Limb (tissue), 2 donors: ENCODE measurements around the gene RAD51B.

Experiments
- DNase-seq, 2 donors: peaks; one replicate each; pipeline ENCODE4 v3.0.0-alpha.2; 2016; ENCODE audit errors: extremely low spot score in 2 of 2

Gene RAD51B

DNA sequence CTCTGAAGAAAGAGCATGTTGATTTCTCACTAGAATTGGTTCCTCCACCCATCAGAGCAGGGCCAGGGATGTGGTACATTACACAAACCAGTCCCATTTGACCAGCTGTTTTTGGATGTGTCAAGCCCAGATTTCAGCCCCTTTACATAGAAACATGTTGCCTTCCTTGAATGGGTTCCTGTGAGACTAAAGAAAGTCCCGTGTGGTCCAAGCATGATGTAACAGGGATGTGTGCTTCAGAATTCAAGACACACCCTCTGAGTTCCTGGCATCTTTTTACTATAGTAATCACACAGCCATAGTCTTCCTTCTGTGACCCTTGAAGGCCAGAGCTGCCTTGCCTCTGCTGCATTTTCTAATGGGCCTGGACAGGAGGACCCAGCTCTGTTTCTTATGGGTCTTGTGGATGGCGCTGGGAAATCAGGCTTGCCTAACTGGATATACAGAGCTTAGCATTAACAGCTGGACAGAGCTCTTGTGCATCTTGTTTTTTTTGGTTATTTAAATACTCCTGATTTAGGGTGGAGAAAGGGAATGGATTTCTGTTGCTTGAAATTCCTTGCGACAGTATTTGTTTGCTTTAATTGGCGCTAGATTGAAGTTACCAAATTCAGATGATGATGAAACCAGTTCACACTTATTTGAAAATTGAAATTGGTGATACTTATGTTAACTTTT lies 632.3 kb downstream of the RAD51B start:
- peak in 1 of 2 donors; percentile 36 for DNase-seq

DNA sequence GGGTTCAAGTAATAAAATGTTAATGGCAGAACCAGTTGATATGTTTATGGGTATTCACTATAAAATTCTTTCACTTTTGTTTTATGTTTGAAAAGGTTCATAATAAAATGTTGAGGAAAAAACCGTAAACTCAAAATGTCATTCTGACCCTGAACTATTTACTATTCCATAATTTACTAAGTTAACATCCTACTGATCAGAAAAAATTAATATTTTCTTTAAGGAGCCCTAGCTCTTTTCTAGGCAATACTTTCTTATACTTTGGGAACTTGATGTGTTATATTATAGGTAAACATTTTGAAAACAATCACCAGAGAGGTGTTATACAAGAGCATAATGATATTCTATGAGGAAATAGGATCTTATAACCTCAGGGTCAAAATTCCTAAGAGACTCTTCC lies 638.7 kb downstream of the RAD51B start:
- no peak for DNase-seq

DNA sequence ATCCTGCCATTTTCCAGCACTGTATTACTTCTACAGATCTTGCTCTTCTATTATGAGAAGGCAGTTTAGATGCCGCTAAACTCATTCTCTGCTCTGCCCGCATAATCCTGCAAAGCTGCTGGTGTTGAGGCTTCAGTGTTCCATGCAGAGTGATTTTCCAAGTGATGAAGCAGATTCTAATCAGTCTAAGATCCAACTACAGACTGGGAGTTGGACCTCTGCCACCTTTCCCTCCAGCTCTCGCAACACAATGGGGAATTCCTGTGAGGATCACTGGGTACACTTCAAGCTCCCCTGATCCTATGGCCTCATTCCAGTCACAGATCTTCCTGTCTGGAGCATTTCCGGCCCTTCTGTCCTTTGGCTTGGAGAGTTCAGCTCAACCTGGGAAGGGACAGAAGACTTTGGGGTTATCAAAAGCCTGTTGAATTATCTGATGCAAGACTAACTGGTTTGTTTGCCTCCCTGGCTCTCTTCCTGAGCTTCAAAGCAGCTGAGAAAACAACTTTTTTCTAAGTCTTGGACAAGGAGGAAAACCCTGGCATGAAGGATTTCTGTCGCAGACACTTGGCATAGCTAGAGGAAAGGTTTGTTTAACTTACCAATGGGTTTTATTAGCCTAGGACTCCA lies 639.4 kb downstream of the RAD51B start:
- peak; percentile 32 to 46 for DNase-seq

DNA sequence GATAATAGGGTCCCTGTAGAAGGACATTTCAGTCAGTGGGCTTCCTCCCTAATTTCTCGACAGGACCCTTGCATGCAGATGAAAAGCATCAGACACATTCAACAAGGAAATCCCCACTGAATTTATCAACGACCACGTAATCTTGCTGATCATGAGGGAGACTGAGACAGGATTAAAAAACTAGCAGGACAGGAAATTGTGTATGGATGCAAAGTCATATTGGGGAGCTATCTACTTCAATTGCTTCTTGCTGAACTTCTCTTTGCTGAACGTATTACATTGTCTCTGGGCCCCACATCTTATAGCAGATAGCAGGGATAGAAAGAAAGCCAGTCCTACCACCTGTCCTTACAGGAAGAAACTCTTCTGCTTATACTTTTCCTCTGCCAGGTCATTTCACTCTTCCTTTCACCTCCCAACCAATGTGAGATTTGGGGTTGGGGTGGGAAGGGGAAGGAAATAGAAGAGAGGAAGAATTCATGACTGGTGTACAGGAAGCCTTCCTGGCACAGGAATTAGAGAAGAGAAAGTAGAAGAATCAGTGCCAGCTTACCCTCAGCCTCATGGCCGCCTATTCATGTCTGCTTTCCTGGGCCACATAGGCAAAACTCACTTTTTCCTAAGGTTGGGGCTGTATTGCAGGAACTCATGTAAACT lies 640.0 kb downstream of the RAD51B start:
- no peak for DNase-seq

DNA sequence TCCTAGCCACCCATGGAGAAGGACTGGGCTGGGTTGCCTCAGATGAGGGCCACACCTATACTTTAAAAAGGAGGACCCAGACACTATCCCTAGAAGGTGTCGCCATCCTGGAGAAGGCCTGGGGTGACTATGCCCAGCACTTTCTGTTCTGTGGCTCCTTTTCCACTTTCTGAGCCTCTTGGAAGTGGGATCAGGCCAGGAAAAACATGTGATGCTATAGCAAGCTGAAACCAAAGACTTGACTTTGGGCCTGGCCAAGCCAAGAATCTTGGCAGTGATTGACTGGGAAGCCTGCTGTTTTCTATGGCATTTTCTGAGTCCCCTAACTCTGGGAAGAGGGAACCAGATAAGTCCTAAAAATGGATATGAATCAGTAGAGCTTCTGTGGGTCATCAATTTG lies 641.0 kb downstream of the RAD51B start:
- peak in 1 of 2 donors; percentile 52 for DNase-seq

DNA sequence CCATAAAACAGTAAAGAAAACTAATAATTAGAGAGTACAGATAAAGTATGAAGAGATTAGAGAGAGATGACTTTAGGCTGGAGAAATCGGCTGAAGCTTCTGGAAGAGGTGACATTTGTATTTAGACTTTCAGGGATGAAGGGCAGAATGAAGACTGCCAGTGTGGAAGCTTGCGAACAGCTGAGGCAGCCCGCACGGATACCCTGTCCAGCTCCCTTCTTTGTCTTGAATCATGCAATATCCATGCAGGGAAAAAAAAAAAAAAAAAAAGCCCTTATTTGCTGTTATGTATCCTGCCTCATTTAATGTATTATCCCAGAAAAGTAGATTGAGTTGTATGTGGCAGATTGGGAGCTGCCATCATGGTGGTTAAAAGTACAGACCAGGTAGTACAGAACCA lies 641.5 kb downstream of the RAD51B start:
- DNase-seq, result no peak

DNA sequence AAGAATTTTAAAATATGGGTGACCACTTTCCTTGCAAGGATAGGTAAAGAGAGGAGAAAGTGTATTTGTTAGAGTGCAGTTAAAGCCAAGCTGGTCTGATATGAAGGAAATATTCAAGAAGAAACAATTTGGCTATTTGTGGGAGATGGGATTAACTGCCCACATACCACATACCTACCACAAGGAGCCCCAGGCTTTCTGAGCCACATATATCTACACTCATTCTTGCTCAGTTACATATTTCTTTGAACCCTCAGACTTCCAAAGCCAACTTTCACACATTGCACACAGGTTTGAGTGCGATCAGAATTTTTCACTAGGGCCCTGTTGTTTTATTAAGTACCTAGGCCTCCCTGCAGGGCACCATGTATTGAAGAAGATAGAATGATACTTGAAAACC lies 643.1 kb downstream of the RAD51B start:
- DNase-seq, result no peak

DNA sequence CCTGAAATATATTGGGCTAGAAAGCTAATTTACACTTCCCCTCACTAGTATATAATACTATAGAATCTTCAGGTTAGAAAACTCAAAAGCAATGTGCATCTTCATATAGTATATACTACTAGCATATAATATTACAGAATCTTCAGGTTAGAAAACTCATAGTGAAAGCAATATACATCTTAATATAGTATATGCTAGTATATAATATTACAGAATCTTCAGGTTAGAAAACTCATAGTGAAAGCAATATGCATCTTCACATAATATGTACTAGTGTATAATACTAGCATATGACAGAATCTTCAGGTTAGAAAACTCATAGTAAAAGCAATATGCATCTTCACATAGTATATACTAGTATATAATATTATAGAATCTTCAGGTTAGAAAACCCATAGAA lies 643.7 kb downstream of the RAD51B start:
- DNase-seq, result no peak

DNA sequence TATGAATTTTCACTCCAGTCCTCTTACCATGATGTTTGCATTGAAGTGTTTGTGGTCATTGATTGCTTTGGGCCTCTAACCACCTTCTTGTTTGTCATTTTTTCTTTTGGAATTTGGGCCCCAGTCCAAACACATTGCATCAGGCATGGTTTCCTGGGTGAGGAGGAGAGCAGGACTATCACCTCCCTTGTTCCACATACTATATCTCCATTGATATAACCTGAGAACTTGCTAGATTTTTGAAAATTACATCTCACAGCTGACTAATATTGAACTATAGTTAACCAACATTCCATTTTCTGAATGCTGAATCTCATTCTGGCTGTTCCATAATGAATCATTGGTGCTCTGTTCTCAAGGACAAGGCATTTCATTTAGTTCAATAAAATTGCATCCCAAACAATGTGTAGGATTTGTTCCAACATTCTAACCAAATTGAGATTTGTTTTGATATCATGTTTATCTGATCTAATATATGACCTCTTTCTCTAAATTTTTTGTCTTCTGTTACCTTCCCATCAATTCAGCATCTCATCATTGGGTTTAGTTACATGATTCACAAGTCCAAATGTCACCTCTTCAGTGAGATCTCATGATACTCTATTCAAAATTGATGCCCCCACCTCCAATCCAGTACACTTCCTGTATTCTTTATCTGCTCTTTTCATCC lies 644.3 kb downstream of the RAD51B start:
- no peak for DNase-seq

DNA sequence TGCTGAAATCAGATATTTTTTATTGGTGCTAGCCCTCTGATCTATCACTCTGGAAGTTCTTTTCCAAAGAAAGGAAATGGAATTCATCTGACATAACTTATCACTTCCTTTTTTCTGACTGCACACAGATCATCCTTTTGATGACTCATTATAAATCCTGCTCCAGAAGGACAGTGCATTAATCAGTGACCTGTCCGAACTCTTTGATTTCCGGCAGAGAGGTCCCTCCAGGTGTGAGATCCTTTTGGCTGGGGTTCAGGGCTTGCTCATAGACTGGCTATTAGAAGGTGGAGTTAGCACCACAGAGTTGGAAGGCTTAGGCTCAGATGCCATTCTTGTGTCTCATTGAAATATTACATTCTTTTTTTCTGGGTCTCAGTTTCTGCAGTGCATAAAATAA lies 645.1 kb downstream of the RAD51B start:
- DNase-seq, result no peak

DNA sequence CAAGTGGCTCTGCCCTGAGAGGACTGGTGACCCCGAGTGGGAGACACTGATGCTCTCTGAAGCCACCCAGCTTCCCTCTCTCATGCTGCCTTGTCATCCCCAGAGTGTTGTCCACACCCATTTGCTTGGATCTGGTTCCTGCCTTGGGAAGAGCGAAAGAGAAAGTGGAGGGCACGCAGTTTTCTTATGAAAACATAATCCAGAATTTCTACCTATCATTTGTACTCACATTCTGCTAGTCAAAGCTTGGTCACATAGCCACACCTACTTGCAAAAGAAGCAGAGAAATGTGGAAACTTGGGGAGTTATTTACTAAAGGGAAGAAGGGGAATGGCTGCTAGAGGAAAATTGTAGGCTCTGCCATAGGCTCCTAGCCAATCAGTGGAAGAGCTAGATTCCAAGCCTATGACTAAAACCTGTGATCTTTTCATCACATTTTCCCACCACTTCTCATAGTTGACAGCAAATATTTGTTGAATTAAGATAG lies 647.0 kb downstream of the RAD51B start:
- no peak for DNase-seq

DNA sequence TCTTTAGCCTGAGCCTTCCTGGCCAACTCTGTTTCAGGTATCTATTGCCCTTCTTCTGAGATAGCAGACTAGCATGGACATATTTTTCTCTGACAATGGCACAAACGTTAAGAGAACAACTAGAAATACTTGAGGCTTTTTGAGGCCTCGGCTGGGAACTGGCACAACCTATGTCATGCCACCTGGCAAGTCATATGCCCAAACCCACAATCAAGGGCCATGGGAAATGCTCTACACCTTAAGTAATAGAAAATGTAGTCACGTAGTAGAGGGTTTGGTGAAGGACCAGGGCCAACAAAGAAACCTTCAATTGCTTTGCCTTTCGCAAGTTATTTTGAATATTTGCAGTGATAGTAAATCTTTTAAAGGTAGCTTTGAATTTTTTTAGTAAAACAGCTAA lies 647.8 kb downstream of the RAD51B start:
- DNase-seq, result no peak

DNA sequence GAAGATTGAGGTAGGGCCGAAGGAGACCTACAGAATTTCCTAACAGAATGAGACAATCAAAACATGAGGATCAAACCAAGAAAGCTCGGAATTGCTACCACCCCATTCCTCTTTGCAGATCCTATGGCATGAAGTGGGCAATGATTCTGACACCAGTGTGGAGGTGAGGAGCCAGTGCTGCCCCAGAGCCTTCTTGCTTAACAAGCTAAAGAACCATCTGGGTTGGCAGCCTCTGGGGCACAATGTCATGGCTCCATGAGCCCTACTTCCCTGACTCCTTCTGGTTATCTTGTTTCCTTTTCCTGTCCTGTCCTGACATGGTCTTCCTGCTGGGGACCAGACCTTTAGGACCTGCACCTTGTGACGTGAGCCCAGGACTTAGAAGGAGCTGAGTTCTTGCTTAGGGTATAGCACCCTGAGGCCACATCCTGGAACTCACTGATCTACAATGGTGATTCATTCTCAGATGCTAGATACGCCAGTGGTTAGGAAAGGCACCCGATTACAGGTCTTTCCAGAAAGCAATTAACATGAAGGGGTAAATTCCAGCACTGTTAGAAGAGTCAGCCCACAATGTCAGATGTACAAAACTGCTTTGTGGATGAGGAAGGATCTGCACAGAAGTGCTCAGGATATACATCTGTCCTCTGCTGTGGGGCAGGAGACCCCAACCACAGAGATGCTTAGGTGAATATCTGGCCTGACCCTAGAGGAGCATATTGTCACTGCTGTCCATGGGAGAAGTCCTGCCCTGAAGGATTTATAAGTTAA lies 649.0 kb downstream of the RAD51B start:
- no peak for DNase-seq

DNA sequence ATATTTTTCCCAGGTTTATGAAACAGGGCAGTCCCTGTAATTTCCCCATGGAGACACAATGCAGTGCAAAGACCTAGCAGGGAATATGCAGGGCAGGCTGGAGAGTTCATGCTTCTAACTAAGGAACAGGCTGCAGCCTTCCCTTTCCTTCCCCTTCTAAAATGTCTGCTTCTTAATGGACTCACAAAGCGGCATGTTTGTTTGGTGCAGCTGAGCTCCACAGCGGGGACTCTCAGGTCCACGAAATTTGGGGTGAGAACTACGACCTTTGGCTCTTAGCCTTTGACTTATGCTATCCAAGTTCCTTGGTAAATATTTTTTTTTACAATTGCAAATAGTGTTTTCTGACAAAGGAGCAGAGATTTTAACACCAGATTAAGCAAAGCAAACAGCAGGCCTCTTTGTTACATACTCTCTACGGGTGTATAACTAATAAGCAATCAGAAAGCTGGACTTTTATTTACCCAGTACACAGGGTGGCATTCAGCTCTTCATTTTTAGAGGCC lies 649.7 kb downstream of the RAD51B start:
- DNase-seq, result no peak

DNA sequence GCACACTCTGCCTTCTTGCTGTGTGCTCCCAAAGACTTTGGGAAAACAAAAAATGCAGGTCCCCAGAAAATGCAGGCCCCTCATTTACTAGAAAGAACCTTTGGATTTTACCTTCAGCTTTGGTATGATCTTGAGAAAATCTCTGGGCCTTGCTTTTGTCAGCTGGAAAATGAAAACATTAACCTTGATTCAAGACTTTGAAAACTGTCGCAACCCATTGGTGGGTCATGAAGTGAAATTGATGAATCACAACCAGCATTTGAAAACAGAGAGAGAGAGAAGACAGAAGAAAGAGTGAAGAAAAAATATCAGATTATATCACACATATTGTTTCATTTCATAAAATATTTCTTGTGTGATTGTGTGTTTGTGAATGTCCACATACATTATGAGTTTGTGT lies 650.8 kb downstream of the RAD51B start:
- no peak for DNase-seq

DNA sequence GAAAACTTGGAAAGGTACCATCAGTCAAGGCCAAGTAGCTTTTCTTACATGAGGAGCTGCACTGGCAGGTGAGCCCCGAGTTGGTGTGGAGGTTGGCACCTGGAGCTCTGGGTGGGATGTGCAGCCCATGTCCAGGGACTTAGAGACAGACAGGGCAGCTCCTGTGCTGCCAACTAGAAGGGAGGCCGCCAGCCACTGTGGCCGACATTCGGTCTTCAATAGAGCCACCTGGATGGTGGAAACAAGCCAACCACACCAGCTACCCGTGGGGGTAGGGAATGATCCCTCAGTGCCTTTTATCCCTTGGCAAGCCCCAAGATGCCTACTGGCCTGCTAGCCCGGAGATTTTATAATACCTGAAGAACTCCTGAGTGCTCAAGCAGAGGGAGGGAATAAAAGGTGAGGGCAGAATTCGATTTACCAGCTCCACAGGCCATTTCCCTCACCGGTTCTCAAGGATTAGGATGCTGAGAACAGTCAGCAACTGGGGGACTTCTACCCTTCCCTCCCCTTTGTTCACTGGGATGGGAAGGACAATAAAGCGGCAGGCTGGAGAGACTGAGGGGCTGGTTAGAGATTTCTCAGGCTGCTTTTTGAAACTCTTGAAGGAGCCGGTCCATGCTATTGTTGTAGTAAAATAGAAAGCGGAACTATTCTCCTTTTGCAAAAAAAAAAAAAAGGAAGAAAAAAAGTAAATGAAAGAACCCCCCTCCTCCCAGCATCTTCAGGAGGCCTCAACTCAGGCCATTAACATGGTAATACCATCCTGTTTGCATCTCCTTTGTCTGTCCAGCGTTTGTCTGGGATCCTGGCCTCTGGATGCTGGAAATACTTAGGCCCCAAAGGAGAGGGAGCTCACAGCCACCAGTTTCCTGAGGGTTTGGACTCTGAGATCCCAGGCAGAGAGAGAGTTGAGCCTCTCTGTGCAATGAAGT lies 651.7 kb downstream of the RAD51B start:
- no peak for DNase-seq

DNA sequence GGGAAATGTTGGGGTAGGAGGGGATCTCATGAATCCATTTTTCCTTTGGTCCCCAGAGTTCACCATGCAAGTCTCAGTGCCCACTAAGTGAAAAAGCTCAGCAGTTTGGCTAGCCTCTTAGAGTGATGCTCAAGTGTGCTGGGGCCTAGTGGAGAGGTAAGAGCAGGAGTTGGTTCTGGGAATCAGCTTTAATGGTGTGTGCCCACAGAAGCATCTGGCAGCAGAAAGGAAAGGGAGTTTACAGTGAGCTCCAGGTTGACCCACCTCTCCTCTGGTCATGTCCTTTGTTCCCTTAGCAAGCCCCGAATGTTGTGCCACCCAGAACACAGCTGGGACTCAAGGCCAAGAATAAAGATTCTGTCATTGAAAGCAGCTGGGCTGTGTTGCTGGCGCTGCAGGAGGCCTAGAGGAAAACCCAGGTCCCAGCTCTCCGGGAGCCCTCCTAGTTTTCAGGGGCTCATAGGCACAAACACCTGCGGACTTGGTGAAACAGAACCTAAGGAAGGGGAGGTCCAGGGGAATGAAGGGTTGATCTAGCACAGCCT lies 652.5 kb downstream of the RAD51B start:
- DNase-seq, result no peak

DNA sequence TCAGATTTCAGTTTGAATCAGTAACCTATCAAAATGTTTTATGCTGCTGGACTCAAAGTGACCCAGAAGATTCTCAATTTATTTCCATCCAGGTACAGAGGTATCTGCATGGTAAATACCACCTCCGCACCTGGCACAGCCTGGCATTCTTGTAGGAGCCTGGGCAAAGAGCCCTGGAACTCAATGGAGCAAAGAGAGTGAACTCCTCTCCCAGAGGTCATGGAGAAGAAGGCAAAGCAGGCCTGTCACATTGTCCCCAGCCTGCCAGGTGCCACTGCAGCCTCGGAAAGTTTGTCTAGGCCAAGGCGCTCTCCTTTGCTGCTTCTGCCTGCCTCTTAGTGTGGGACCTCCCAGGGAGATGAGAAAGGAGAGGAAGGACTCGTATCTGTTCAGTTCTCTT lies 653.5 kb downstream of the RAD51B start:
- no peak for DNase-seq

DNA sequence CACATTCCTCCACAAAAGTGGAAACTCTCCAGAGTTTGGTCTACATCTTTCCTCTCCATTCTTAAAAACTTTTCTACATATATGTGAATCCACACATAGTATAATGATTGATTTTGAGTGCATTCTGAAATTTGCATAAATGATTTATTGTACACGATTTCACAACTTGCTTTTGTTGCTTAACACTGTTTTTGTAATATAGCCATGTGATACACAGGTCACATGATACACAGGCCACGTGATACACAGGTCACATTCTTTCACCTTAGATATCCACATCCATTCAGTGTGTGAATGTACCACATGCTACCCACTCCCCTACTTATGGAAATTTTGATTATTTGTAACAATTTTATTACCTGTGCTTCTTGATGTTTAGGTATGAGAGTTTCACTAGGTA lies 654.2 kb downstream of the RAD51B start:
- no peak for DNase-seq

DNA sequence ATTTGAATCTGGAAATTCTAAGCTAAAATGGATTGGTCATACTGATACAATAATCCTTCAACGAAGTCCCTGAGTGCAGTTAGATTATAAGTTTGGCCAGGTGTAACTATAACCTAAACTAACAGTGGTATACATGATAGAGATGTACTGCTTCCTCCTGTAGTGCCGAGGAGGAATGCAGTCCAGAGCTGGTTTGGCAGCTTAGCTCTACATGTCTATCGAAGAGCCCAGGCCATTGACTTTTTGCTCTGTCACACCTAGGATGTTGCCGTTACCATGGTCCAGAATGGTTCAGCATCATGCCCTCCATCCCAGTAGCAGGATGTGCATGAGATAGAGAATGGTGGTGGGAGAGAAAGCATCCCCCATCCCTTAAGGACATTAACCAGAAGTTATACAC lies 655.2 kb downstream of the RAD51B start:
- no peak for DNase-seq
